Transverse colon (tissue), 3 donors: ENCODE data around the gene CCL17.
A peak's percentile ranks its signal among the peaks of the same experiment; 100 is the strongest.

Experiments
- CTCF ChIP-seq, 5 experiments: fragments of 200-600 bp in 3 of 5; fragments of 450-650 bp in 2 of 5; sonication (generic) in 3 of 5; IDR thresholded peaks; 1 replicate in 2 of 5; 2 replicates in 3 of 5; pipeline ENCODE4 v1.5.1; 2016 to 2017; ENCODE audit warnings: antibody characterized with exemption in 5 of 5, inconsistent platforms in 3 of 5, mild to moderate bottlenecking in 2 of 5, moderate library complexity in 1 of 5
- EP300 ChIP-seq: sonication (generic); formaldehyde crosslinking; IDR thresholded peaks from one replicate; pipeline ENCODE4 v1.6.1; 2017; ENCODE audit warnings: antibody characterized with exemption, low read depth

- TF ChIP-seq CTCF (IDR thresholded peaks at IDR 0.05) (peak; percentile 48 to 68 (median 54)), EP300 (no peak)
Observed at GRCh38 chr16:57422026-57422944, 17.7 kb downstream of the CCL17 start.
